OCI-LY7 (cell line): ENCODE results near the gene CELF2.

ENCODE experiments used
- CTCF ChIP-seq: fragments of 200-600 bp; sonication (generic); conservative IDR thresholded peaks from 2 replicates; pipeline ENCODE4 v1.5.1; 2014; ENCODE audit warnings: mild to moderate bottlenecking, antibody characterized with exemption, low read length, moderate library complexity, mixed read lengths
- EZH2phosphoT487 ChIP-seq: fragments of 200-600 bp; sonication (generic); IDR thresholded peaks from 2 replicates; pipeline ENCODE4 v1.6.1; 2018; ENCODE audit warnings: low read depth, borderline replicate concordance, mild to moderate bottlenecking, mixed run types, antibody characterized with exemption, low read length, moderate library complexity, mixed read lengths

DNA sequence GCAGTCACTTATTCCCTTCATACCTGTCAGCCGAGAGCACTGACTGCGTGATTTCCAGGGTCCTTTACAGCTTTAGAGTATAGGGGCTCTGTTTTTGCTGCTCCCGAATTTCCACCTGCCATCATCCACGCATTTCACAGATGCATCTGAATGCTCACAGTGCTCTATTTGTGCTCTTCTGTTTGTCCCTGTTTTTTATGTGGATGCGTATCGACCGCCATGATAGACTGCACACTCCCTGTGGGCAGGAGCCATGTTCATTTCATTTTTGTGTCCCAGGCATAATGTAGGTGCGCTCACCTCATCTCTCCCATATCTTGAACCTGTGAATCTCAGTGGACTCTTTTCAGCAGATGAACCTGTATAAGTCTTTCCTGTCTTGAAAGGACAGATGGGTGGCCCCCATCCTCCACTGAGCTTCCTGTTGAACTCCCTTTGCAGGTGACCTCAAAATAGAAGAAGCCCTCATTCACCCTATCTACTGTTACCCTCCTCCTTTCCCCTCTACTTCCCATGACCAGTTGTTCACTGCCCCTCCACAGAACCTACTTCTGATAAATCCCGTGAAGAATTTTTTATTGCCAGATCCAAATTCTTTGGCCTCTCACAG is 228.4 kb downstream of the CELF2 start:
- TF ChIP-seq CTCF (no peak), EZH2phosphoT487 (no peak)
